Measurements from ENCODE around the gene CADM1.

Gene CADM1

DNA sequence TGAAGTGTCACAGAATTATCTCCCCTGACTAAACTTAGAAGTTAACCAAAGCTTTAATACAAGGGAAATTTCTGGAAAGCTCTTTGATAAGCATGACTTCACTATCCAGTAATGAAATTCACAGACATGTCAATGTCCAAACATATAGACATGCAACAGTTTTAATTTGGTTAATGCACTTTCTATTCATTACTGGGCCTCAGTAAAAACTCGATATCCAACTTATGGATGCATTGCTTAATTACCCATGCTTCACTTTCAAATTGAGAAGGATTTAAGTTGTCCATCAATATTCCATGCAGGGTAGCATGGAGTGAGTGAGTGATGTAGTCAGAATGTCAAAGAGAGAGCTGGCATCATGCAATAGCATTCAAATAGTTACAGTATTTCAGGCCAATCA, 197.5 kb downstream of the CADM1 start:
- FAIRE-seq: no peak

DNA sequence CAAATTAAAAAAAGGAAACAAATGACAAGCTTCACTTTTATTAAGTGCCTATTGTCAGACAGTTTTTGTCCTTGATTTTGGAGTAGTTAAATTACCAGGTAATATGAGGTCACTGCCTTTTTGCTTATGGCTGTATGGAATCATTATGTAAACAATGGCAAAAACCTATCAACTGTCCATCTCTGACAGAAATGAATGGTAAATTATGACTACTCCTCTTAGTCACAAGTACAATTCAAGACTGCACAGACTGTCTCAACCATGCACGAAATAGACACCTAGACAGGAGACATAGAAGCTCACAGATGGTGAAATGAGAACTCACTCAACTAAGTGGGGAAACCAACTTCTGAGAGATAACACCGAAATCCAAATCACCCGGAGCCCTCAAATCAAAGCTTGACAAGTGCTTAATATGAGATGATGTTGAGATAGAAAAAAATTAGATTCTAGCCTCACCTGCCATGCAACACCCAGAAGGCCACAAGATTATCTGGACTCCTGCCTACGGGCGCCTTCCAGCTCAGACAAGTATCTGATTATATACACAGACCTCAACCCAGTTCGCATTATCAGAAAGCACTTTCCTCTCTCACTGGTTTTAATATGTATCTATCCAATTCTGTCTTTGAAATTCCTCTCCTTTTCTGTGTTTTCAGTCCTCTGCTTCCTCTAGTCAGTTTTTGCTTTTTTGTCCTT, 199.3 kb downstream of the CADM1 start:
- no peak for FAIRE-seq

- no peak for FAIRE-seq
Measured at GRCh38 chr11:115303929-115304531, 200.2 kb downstream of the CADM1 start.

- no peak for FAIRE-seq
Measured at GRCh38 chr11:115302946-115303703, 201.1 kb downstream of the CADM1 start.

GRCh38 chr11:115300660-115301428, 203.4 kb downstream of the CADM1 start:
- no peak for FAIRE-seq

DNA sequence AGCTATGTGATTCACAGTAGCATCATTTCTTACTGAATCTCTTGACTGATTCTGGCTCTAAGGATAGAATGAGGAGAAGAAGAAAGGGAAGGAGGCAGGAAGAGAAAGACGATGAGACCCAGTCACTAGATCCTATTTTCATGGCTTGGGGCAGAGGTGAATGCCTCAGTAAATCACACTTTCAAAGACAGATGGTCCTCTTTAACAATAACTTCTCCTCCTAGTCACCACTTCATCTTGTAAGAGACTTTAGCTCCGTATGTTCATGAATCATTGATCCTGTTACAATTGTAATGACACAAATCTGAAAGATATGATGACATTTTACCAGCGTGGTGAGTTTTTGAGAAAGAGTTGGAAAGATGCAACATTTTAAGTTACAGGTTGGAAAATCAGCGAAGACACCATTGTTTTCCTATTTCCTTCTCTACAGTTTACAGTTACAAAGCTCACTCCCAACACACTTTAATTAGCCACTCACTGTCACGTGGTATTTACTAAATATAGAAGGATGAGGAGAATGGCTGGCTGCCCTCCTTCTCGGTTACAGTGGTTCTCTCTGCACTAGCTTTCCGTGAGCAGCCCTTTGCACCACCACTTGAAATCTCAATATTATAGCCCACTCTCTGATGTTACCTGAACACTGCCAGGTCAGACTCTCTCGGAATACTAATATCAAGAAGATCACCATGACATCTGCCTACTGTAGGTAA, 205.8 kb downstream of the CADM1 start:
- no peak for FAIRE-seq

DNA sequence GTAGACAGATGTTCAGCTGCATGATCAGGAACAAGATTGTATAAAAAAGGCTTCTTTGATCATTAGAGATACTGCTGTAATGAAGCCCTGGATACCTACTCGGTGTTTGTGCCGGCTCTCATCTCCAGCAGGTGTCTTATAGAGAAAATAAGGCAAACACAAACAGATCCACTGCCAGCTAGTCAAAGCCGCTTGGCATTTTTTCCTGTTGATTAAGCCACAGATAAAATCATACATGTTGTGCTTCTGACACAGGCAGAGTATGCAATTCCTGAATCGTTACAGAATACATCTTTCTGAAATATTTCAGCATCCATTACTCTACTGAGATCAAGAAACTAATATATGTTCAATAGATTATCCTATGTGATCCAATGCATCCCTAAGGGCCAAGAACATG, 206.9 kb downstream of the CADM1 start:
- FAIRE-seq: no peak

DNA sequence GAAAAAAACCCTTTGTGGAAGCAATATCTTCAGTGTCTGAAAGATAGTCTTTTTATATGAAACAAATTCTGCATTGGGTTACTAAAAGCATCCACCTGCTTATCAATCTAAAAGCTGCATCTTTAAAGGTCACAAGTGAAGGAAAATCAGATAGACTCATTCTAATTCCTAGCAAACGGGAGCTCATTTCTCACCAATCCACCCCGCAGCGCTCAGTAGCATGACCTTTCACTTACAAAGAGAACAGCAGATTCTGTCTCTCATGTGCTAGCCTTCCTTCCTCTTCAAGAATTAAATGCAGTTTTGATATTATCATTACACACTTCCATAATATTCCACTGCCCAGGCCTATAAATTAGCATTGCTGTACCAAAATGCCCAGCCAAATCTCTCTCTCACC, 212.9 kb downstream of the CADM1 start:
- no peak for FAIRE-seq

DNA sequence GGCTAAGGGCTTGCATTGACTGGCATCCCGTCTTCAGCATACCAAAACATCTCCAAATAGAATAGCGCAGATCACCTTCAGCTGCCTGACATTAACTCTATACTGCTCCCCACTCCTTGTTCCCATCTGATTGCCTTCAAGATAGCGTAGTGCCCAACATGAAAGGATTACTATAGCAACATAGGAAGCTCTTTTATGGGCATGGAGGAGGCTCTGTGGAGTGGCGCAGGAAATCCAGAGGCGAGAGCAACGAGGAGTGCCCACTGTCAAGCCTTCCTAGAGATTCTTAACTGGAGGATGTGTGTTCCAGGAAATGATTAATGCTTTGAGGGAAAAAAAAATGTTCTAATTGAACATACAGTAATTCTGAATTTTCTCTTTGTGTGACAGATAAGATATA, 213.3 kb downstream of the CADM1 start:
- FAIRE-seq: no peak

DNA sequence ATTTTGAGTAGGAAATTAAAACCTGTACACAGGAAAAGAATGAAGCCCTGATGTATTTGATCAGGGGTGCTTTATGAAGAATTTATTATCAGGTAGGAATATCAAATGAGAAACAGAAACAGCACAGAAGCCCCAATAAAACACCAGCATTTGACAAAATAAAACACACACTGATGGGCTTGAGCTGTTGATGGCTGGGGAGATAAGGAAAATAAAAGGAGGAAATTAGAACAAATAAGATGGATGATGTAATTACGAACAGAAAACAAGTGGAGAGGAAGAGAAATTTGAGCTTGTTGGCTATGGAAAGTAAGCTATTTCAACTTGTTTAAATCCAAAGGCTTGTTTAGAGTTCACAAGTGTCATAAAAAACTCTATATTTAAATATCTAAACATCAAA, 213.7 kb downstream of the CADM1 start:
- FAIRE-seq: no peak

DNA sequence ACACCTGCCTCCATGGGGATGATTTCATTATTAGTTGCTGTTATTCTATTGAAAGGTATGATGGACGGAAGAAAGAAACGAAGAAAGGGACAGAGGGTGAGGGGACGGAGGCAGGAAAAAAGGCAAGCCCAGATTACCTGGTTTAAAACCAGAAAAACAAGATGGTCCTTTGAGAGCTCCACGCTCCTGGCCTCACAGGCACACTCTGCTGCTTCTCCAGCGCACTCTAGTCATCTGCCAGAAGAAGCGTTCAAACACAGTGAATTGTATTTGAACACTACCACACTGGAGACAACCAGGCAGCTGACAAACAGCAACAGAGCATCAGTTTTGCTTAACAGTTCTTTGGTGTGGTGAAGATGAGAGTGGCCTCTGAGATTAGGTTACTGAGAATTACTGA, 216.9 kb downstream of the CADM1 start:
- FAIRE-seq: no peak

DNA sequence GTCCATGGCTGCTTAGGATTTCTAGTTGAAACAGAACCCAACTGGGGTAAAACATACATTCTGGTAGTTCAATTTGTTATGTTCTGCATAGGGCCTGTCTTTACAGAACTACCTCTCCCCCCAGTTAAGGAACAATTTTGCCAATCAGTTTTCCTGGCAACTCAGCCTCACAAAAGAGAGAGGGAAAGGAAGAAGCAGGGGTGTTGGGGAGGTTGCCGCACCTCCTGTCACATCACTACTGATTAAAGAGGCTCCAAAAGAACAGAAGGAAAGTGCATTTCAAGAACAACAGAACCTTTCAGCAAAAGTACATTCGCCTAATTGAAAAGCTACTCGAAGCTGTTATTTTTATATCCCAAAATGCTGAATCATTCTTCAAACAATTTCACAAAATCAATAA, 217.6 kb downstream of the CADM1 start:
- no peak for FAIRE-seq

DNA sequence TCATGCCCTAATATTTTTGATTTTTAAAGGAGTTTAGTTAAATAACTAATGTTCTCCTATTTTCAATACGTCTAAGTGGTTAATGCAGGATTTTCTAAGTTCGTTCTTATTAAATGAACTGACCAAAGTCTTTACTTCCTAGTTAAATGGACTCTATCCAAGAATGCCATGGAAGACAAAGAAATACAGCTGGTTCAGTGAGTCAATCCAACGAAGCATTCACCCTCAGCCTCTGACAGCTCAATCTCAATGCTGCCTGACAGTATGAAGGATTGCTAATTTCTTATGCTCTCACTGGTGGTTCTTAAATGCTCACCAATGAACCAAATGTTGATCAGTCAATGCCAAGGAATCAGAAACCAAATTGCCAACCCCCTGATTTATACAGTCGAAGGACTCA, 219.4 kb downstream of the CADM1 start:
- no peak for FAIRE-seq

GRCh38 chr11:115282923-115283322, 221.3 kb downstream of the CADM1 start:
- no peak for FAIRE-seq

- no peak for FAIRE-seq
Measured at GRCh38 chr11:115280775-115281174, 223.4 kb downstream of the CADM1 start.

GRCh38 chr11:115279813-115280761, 224.1 kb downstream of the CADM1 start:
- no peak for FAIRE-seq

- FAIRE-seq: no peak
Measured at GRCh38 chr11:115276799-115277198, 227.4 kb downstream of the CADM1 start.

DNA sequence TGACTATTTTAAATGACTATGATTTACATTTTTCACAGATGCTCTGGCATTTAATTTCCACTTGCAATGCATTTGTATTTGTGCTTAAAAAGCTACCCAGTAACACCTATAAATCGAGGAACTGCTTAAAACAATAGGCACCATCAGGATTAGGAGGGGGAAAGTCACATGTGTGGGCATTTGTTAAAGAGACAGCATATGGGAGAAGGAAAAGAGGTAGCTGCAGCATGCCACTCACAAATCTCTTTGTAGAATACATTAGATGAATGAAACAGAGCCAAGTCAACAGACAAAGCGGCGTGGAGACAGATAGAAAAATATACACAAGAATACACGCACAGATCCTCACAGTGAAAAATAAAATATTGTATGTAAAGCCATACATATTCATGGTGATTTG, 228.0 kb downstream of the CADM1 start:
- FAIRE-seq: no peak

DNA sequence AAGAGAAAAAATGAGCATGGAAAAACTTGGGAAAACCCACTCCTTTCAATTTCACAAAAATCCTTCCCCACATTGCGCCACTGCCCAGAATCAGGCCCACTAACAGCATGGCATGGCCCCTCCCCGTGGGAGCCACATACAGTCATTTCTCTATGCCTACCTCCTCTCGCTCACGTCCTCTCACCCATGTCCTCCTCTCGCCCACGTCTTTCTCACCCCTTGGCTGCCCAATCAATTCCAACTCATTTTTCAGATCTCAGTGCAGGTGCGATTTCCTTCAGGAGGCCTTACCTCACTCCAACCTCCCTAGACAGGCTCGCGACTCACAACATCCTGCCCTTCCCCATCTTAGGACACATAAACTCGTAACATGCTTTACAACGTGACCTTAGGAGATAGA, 229.2 kb downstream of the CADM1 start:
- FAIRE-seq: no peak

- FAIRE-seq: no peak
Measured at GRCh38 chr11:115272925-115273324, 231.3 kb downstream of the CADM1 start.

- FAIRE-seq: no peak
Measured at GRCh38 chr11:115271643-115272042, 232.6 kb downstream of the CADM1 start.

All from colon (tissue), 2 donors.